Measurements from ENCODE around the gene C19orf25. TPM values are rescaled to one million over a fixed set of nuclear protein-coding genes. Genes with fewer than 3 reads are reported as not detected.

C19orf25 gene
- total and polyA plus RNA-seq, 10 of the 15 experiments (the other 5 are each of a cell fraction or from before 2014, with no cell fraction given), result 1.2 to 67.0 (median 25.6) TPM

DNA sequence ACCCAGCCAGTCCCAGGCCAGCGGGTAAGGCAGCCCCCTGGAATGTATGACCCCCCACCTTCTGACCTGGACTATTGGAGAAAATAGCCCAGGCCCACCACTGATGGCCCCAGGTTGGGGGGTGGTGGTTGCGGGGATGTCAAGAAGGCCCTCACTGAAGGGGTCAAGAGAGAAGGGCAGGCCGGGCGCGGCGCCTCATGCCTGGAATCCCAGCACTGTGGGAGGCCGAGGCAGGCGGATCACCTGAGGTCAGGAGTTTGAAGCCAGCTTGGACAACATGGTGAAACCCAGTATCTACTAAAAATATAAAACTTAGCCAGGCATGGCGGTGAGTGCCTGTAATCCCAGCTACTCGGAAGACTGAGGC, 35.3 kb upstream of the C19orf25 start:
- FAIRE-seq, result no peak

More for the DNA sequence above, 35.3 kb upstream of the C19orf25 start:
- ChIA-PET RAD21 (ENCODE audit: unreplicated experiment) (no interaction called here), CTCF (interaction anchor here (0.9 kb wide), 1 partner anchor 12 kb away, joined by 4 read pairs; no protein-coding TSS in a partner anchor), SMC1A (ENCODE audit: uncharacterized antibody, unreplicated experiment) (no interaction called here), POLR2A (no interaction called here)
- TF ChIP-seq, protein P1, sequence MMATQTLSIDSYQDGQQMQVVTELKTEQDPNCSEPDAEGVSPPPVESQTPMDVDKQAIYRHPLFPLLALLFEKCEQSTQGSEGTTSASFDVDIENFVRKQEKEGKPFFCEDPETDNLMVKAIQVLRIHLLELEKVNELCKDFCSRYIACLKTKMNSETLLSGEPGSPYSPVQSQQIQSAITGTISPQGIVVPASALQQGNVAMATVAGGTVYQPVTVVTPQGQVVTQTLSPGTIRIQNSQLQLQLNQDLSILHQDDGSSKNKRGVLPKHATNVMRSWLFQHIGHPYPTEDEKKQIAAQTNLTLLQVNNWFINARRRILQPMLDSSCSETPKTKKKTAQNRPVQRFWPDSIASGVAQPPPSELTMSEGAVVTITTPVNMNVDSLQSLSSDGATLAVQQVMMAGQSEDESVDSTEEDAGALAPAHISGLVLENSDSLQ (IDR thresholded peaks at IDR 0.05), result no peak
- TF ChIP-seq, protein P2, sequence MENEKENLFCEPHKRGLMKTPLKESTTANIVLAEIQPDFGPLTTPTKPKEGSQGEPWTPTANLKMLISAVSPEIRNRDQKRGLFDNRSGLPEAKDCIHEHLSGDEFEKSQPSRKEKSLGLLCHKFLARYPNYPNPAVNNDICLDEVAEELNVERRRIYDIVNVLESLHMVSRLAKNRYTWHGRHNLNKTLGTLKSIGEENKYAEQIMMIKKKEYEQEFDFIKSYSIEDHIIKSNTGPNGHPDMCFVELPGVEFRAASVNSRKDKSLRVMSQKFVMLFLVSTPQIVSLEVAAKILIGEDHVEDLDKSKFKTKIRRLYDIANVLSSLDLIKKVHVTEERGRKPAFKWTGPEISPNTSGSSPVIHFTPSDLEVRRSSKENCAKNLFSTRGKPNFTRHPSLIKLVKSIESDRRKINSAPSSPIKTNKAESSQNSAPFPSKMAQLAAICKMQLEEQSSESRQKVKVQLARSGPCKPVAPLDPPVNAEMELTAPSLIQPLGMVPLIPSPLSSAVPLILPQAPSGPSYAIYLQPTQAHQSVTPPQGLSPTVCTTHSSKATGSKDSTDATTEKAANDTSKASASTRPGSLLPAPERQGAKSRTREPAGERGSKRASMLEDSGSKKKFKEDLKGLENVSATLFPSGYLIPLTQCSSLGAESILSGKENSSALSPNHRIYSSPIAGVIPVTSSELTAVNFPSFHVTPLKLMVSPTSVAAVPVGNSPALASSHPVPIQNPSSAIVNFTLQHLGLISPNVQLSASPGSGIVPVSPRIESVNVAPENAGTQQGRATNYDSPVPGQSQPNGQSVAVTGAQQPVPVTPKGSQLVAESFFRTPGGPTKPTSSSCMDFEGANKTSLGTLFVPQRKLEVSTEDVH (IDR thresholded peaks at IDR 0.05; ENCODE audit: low read depth, partially characterized antibody), result no peak
- no peak for TF ChIP-seq KAT2A (conservative IDR thresholded peaks at IDR 0.05; ENCODE audit: control insufficient read depth, low read depth, low read length)
- no peak for TF ChIP-seq CBX5 (IDR thresholded peaks at IDR 0.05; ENCODE audit: low read depth)
- TF ChIP-seq POLR2AphosphoS5 (IDR thresholded peaks at IDR 0.05; ENCODE audit: low read length), result no peak
- TF ChIP-seq, protein P3, sequence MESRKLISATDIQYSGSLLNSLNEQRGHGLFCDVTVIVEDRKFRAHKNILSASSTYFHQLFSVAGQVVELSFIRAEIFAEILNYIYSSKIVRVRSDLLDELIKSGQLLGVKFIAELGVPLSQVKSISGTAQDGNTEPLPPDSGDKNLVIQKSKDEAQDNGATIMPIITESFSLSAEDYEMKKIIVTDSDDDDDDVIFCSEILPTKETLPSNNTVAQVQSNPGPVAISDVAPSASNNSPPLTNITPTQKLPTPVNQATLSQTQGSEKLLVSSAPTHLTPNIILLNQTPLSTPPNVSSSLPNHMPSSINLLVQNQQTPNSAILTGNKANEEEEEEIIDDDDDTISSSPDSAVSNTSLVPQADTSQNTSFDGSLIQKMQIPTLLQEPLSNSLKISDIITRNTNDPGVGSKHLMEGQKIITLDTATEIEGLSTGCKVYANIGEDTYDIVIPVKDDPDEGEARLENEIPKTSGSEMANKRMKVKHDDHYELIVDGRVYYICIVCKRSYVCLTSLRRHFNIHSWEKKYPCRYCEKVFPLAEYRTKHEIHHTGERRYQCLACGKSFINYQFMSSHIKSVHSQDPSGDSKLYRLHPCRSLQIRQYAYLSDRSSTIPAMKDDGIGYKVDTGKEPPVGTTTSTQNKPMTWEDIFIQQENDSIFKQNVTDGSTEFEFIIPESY (IDR thresholded peaks at IDR 0.05), result no peak
- TF ChIP-seq ZNF274 (IDR thresholded peaks at IDR 0.05; ENCODE audit: insufficient read depth, insufficient read length), result no peak
- no peak for TF ChIP-seq NR2C1 (IDR thresholded peaks at IDR 0.05)
- no peak for DNase-seq (ENCODE audit: low read depth, low spot score)
- no peak for ATAC-seq
- H3K79me2 ChIP-seq (ENCODE audit: control insufficient read depth, insufficient read depth, low read length), result no peaks in the 10 kb centered on the region
- intact Hi-C loops (cut with micrococcal nuclease; ENCODE audit: unreplicated experiment), result no loop called here
- in situ Hi-C loops (cut with MboI), result no loop called here
- WGBS (ENCODE audit: insufficient coverage, insufficient replicate concordance, low lambda C conversion rate, missing lambda C conversion rate), result 58% methylated on average over 10 of the region's 10 CpGs
- no peak overlapping the region for H3K4me2 ChIP-seq (ENCODE audit: control insufficient read depth, insufficient read depth)
- BruUV-seq (replicated peaks), result no TSS peak
- H3K36me3 ChIP-seq (ENCODE audit: control insufficient read depth in 2 of 2, insufficient read depth in 2 of 2, low read length in 1 of 2), result no peaks in the 10 kb centered on the region
- no peak overlapping the region for H2AFZ ChIP-seq (ENCODE audit: control insufficient read depth, low read depth, low read length)
- no peak overlapping the region for H3K9ac ChIP-seq (ENCODE audit: control insufficient read depth, insufficient read depth, low read length)
- H4K20me1 ChIP-seq (ENCODE audit: control insufficient read depth, insufficient read depth), result no peaks in the 10 kb centered on the region
- H3K4me3 ChIP-seq, result no peak overlapping the region
- no peaks in the 10 kb centered on the region for H3K9me3 ChIP-seq (replicated peaks; ENCODE audit: control insufficient read depth, insufficient read depth, low read length)
- H3K27me3 ChIP-seq (replicated peaks in 1 of 2; ENCODE audit: control insufficient read depth in 2 of 2, insufficient read depth in 2 of 2, low read length in 1 of 2), result no peaks in the 10 kb centered on the region; a peak in 1 of 4 replicates
- no peak overlapping the region for H3K27ac ChIP-seq (ENCODE audit: control insufficient read depth, insufficient read depth)
- no peaks in the 10 kb centered on the region for H3K4me1 ChIP-seq (ENCODE audit: control insufficient read depth, insufficient read depth, low read length)

All from GM12878 (cell line).